ENCODE data around the gene CAMSAP2. TPM values are rescaled to one million over a fixed set of nuclear protein-coding genes. Genes with fewer than 3 reads are reported as not detected.

CAMSAP2 gene
- total RNA-seq, 4 donors from 2014 or later: 8.2 to 12.5 (median 9.1) TPM

GRCh38 chr1:200850554-200850953 lies 111.9 kb downstream of the CAMSAP2 start:
- no peaks in the 10 kb centered on the region for H3K9me3 ChIP-seq
- no peaks in the 10 kb centered on the region for H3K27me3 ChIP-seq
- no peak overlapping the region for H3K27ac ChIP-seq
- in situ Hi-C loops (cut with MboI; ENCODE audit: low pct_ligation_motif_present in 1 of 4, low pct_unique_long_range_greater_than_20kb in 1 of 4, low sequenced_read_pairs in 3 of 4): no loop called here
- no peak for TF ChIP-seq EP300 (IDR thresholded peaks at IDR 0.05; ENCODE audit: low read depth)
- no peak for DNase-seq
- H3K4me3 ChIP-seq: no peak overlapping the region
- intact Hi-C loops (cut with DNase I; ENCODE audit: low total_unique reads): no loop called here
- no peaks in the 10 kb centered on the region for H3K4me1 ChIP-seq
- H3K36me3 ChIP-seq: peaks cover 0 to 40% (median 14%) of the 10 kb centered on the region in 4 donors

- Histone ChIP-seq H3K9me3 (no peaks in the 10 kb centered on the region), H3K27ac (no peak overlapping the region), H3K4me3 (no peak overlapping the region), H3K36me3 (peaks cover 0 to 38% (median 9%) of the 10 kb centered on the region in 4 donors), H3K27me3 (no peaks in the 10 kb centered on the region), H3K4me1 (no peaks in the 10 kb centered on the region)
- in situ Hi-C loops (cut with MboI; ENCODE audit: low pct_ligation_motif_present in 1 of 4, low pct_unique_long_range_greater_than_20kb in 1 of 4, low sequenced_read_pairs in 3 of 4) (no loop called here), intact Hi-C loops (cut with DNase I; ENCODE audit: low total_unique reads) (no loop called here)
- TF ChIP-seq CTCF (IDR thresholded peaks at IDR 0.05): no peak
- TF ChIP-seq EP300 (IDR thresholded peaks at IDR 0.05; ENCODE audit: low read depth): no peak
- TF ChIP-seq POLR2AphosphoS5 (IDR thresholded peaks at IDR 0.05): no peak
- TF ChIP-seq POLR2A (IDR thresholded peaks at IDR 0.05): no peak
- DNase-seq: no peak
- whole genome bisulfite sequencing, 2 donors (ENCODE audit: low coverage in 1 of 2): 76 to 88% methylated on average over 2 of the region's 2 CpGs
Observed at GRCh38 chr1:200856716-200857357, 118.1 kb downstream of the CAMSAP2 start.

GRCh38 chr1:200857804-200858203 lies 119.1 kb downstream of the CAMSAP2 start:
- Histone ChIP-seq H3K27me3 (no peaks in the 10 kb centered on the region), H3K27ac (no peak overlapping the region), H3K9me3 (no peaks in the 10 kb centered on the region), H3K4me1 (no peaks in the 10 kb centered on the region), H3K36me3 (peaks cover 0 to 38% (median 8%) of the 10 kb centered on the region in 4 donors), H3K4me3 (no peak overlapping the region)
- in situ Hi-C loops (cut with MboI; ENCODE audit: low pct_ligation_motif_present in 1 of 4, low pct_unique_long_range_greater_than_20kb in 1 of 4, low sequenced_read_pairs in 3 of 4): no loop called here
- intact Hi-C loops (cut with DNase I; ENCODE audit: low total_unique reads): no loop called here
- 82 to 87% methylated on average over 1 of the region's 1 CpG for WGBS, 2 donors (ENCODE audit: low coverage in 1 of 2)
- DNase-seq: no peak
- no peak for TF ChIP-seq CTCF (IDR thresholded peaks at IDR 0.05)
- no peak for TF ChIP-seq POLR2AphosphoS5 (IDR thresholded peaks at IDR 0.05)
- no peak for TF ChIP-seq POLR2A (IDR thresholded peaks at IDR 0.05)
- TF ChIP-seq EP300 (IDR thresholded peaks at IDR 0.05; ENCODE audit: low read depth): no peak

GRCh38 chr1:200861937-200862647 lies 123.4 kb downstream of the CAMSAP2 start:
- WGBS, 2 donors (ENCODE audit: low coverage in 1 of 2): 70 to 74% methylated on average over 1 to 2 of the region's 2 CpGs
- in situ Hi-C loops (cut with MboI; ENCODE audit: low pct_ligation_motif_present in 1 of 4, low pct_unique_long_range_greater_than_20kb in 1 of 4, low sequenced_read_pairs in 3 of 4): no loop called here
- no peak for DNase-seq
- Histone ChIP-seq H3K27ac (no peak overlapping the region), H3K4me1 (no peaks in the 10 kb centered on the region), H3K36me3 (peaks cover 0 to 7% (median 0%) of the 10 kb centered on the region in 4 donors), H3K4me3 (no peak overlapping the region), H3K9me3 (no peaks in the 10 kb centered on the region), H3K27me3 (peaks cover under 1% of the 10 kb centered on the region)
- intact Hi-C loops (cut with DNase I; ENCODE audit: low total_unique reads): no loop called here
- TF ChIP-seq POLR2AphosphoS5 (IDR thresholded peaks at IDR 0.05) (no peak), CTCF (IDR thresholded peaks at IDR 0.05) (no peak), EP300 (IDR thresholded peaks at IDR 0.05; ENCODE audit: low read depth) (no peak)
